IPS DF 6.9 (cell line): ENCODE results near the gene MYO1D.

ENCODE experiments used
- DNase-seq: peaks from one replicate; pipeline ENCODE4 v3.0.0-alpha.2; 2013; ENCODE audit warnings: low read depth, low spot score
- H3K27ac ChIP-seq: one replicate; pipeline ENCODE4 v1.5.1; 2013; ENCODE audit warnings: low read length, control low read depth
- H3K27me3 ChIP-seq: 2 replicates; pipeline ENCODE4 v1.6.1; 2013; ENCODE audit warnings: mild to moderate bottlenecking, low read length; ENCODE audit not compliant: control insufficient read depth, insufficient read depth
- H3K36me3 ChIP-seq: 2 replicates; pipeline ENCODE4 v1.6.1; 2013; ENCODE audit warnings: low read length; ENCODE audit not compliant: control insufficient read depth, insufficient read depth
- H3K4me1 ChIP-seq: 2 replicates; pipeline ENCODE4 v1.6.1; 2013; ENCODE audit warnings: low read length; ENCODE audit not compliant: control insufficient read depth, insufficient read depth
- H3K4me3 ChIP-seq: 2 replicates; pipeline ENCODE4 v1.5.1; 2013; ENCODE audit warnings: mild to moderate bottlenecking, low read length
- H3K9me3 ChIP-seq: 2 replicates; pipeline ENCODE4 v1.6.1; 2013; ENCODE audit warnings: low read length, inconsistent platforms; ENCODE audit not compliant: control insufficient read depth, insufficient read depth
- WGBS: extraction: QIAGEN DNeasy Blood & Tissue Kit; methylation state at CpG from one replicate; pipeline ENCODE4 v1.1.7; 2013; ENCODE audit warnings: mixed read lengths, missing lambda C conversion rate; ENCODE audit not compliant: insufficient read length, insufficient coverage; 5-methylcytosine and 5-hydroxymethylcytosine counted together

Gene MYO1D

DNA sequence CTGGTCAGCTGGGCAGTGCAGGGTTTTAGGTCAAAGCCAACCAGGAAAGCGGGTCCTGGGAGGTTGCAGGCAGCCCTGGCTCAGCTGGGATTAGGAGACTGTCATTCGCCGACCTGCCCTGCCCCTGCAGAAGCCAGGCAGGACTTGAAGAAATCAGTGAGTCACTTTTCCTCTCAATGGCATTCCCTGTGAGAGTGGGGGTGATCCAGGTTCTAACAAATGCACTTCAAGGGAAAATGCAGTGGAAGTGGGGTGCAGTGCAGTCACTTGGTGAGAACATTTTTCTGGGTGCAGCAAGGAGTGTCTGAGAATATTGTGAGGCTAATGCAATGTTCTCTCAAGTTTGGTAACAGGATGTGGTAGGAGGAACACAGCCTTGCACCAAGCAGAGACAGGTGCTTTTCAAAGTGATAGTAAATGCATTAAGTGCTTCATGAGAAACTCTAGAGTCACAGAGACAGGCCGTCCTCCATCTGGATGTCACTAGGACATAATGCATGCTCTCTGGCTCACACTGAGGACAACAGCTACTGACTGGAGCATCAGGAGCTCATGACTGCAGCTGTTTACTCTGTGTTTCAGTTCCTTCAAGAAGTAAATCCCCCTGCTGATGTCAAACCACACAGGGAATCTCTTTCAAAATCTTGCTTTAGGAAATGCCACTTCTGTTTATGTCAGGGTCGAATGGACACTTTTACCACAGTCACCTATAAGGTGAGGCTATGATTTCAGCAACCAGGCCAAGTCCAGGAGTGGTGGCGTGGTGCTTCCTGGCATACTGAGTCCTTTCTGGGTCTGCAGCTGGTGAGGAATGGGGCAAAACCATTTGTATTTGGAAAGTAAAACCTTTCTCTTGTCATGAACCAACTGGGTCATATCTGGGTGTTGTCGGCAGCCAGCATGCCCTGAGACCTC lies 373.4 kb downstream of the MYO1D start:
- H3K4me3 ChIP-seq: no peak overlapping the region
- peaks cover 3% of the 10 kb centered on the region for H3K4me1 ChIP-seq
- H3K27me3 ChIP-seq: no peaks in the 10 kb centered on the region
- no peak for DNase-seq
- H3K36me3 ChIP-seq: no peaks in the 10 kb centered on the region; the same call in 1 of the 2 replicates
- no peak overlapping the region for H3K27ac ChIP-seq
- WGBS: no CpG with 5 or more reads among the region's 7 CpGs
- no peaks in the 10 kb centered on the region for H3K9me3 ChIP-seq

DNA sequence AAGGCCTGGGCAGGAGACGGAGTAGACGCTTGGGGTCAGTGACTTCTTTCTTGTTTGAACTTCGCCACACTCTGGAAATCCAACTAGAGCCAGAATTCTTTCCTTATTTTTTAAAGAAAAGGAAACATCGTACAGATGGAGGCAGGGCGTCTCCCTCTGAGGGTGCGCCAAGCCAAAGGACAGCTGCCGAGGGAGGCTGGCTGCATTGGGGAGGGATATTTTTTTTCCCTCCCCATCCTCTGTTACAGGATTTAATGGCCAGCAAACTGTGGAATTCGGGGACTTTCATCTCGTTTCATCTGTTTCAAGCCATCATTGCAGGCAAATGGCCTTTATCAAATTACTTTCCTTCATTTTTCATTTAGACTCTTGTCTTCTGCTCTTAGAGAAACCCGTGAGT lies 374.2 kb downstream of the MYO1D start:
- WGBS: no CpG with 5 or more reads among the region's 10 CpGs
- Histone ChIP-seq H3K9me3 (no peaks in the 10 kb centered on the region), H3K27me3 (no peaks in the 10 kb centered on the region), H3K4me1 (peaks cover 3% of the 10 kb centered on the region), H3K4me3 (no peak overlapping the region), H3K27ac (no peak overlapping the region), H3K36me3 (no peaks in the 10 kb centered on the region; the same call in 1 of the 2 replicates)
- no peak for DNase-seq

DNA sequence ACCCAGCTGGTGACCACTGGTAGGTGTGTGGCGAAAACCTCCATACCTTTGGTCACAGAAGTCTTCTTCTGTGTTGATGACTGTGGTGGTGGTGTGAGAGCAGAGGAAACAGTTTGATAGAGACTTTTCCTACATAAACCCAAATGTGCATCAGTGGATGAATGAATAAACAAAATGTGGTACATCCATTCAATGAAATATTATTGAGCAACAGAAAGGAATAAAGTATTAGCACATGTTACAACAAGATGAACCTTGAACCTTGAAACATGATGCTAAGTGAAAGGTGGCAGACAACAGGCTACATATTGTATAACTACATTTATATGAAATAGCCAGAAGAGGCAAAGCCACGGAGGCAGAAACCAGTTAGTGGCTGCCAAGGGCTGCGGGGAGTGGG lies 374.9 kb downstream of the MYO1D start:
- H3K9me3 ChIP-seq: no peaks in the 10 kb centered on the region
- no CpG with 5 or more reads among the region's 3 CpGs for WGBS
- no peaks in the 10 kb centered on the region for H3K27me3 ChIP-seq
- H3K4me3 ChIP-seq: no peak overlapping the region
- peaks cover 3% of the 10 kb centered on the region for H3K4me1 ChIP-seq
- no peak for DNase-seq
- H3K27ac ChIP-seq: no peak overlapping the region
- no peaks in the 10 kb centered on the region; the same call in 1 of the 2 replicates for H3K36me3 ChIP-seq

DNA sequence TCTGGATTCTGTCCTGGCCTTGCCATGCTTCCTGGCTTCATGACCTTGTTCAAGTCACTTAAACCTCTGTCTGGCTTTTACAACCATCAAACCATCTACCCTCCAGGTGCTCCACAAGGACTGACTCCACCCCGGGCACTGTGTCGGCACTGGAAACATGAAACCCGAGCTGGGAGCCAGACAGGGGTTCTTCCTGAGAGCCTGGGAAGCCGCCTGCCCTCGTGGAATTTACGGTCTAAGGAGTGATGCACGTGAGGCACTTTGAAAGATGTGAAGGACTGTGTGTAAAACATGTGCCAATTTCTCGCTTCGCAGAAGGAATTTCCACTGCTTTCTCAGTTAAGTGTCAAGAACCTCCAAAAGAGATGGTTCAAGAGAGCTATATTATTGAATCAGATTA lies 378.5 kb downstream of the MYO1D start:
- Histone ChIP-seq H3K9me3 (no peaks in the 10 kb centered on the region), H3K27ac (no peak overlapping the region), H3K4me1 (no peaks in the 10 kb centered on the region; the same call in 1 of the 2 replicates), H3K4me3 (no peak overlapping the region), H3K36me3 (no peaks in the 10 kb centered on the region; the same call in 1 of the 2 replicates), H3K27me3 (no peaks in the 10 kb centered on the region)
- whole genome bisulfite sequencing: no CpG with 5 or more reads among the region's 9 CpGs
- DNase-seq: no peak

DNA sequence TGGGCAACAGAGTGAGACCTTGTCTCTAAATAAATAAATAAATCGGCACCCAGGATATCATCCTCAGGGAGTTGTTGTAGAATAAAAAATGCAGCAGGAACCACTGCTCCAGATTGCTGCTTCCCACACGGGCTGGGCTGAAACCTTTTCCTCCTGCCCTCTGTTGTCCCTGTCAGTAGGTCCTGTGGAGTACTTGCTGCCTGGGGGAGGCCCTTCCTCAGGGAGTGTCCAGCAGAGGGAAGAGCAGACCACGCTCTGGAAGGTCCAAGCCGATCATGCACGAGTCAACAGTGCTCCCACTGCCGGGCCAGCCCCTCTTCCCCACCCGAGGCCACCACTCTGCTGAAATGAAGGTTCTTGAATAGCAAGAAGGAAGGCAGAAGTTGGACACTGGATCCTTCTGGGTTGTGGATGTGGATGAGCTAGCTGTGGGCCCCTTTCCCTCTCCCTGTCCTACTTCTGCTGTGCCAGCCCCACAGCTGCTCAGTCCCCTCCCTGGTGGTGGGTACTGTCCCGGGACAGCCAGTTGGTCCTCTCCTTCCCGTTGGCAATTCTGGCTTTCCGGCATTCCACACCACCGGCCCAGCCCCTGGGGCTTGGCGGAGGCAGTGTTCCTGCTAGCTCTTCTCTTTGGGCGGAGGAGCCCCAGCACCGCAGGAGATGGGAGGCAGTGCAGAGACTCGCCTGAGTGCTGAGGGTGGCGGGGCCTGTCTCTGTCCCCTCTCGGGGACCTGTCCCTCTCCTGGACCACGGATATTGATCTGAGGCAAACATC lies 379.3 kb downstream of the MYO1D start:
- no peak for DNase-seq
- no peak overlapping the region for H3K27ac ChIP-seq
- H3K4me1 ChIP-seq: no peaks in the 10 kb centered on the region; the same call in 1 of the 2 replicates
- no peak overlapping the region for H3K4me3 ChIP-seq
- no peaks in the 10 kb centered on the region for H3K9me3 ChIP-seq
- H3K36me3 ChIP-seq: no peaks in the 10 kb centered on the region; the same call in 1 of the 2 replicates
- no CpG with 5 or more reads among the region's 18 CpGs for WGBS
- H3K27me3 ChIP-seq: no peaks in the 10 kb centered on the region

DNA sequence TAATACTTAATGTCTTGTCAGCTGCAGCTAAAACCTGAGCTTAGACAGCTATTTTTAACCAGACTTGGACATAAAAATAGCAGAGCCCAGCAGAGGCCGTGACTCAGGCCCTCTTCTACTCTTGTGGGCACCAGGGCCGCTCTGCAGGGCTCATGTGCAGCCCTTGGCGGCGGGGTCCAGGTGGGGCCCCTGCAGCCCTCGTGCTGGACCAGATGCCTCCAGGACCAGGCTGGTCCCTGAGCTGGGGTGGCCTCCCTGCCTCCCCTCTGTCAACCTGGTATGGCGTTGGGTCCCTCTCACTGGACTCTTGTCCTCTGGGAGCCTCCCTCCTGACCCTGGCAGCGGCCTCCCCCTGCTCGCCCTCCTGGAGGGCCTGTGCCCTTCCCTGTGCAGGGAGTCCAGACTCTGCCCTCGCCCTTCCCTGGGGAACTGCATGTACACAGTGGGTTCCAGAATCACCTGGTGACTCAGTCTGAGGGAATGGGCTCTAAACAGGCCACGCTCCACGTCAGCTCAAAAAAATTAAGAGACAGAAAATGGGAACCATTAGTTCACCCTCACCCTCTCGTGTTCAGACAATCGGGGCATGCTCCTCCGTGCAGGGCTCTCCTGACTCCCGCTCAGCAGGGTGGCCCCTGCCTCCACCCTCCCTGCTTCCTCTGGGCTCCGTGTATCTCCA lies 380.4 kb downstream of the MYO1D start:
- no CpG with 5 or more reads among the region's 16 CpGs for WGBS
- Histone ChIP-seq H3K27ac (no peak overlapping the region), H3K27me3 (no peaks in the 10 kb centered on the region), H3K9me3 (no peaks in the 10 kb centered on the region), H3K36me3 (no peaks in the 10 kb centered on the region; the same call in 1 of the 2 replicates), H3K4me1 (no peaks in the 10 kb centered on the region; the same call in 1 of the 2 replicates), H3K4me3 (no peak overlapping the region)
- DNase-seq: no peak

DNA sequence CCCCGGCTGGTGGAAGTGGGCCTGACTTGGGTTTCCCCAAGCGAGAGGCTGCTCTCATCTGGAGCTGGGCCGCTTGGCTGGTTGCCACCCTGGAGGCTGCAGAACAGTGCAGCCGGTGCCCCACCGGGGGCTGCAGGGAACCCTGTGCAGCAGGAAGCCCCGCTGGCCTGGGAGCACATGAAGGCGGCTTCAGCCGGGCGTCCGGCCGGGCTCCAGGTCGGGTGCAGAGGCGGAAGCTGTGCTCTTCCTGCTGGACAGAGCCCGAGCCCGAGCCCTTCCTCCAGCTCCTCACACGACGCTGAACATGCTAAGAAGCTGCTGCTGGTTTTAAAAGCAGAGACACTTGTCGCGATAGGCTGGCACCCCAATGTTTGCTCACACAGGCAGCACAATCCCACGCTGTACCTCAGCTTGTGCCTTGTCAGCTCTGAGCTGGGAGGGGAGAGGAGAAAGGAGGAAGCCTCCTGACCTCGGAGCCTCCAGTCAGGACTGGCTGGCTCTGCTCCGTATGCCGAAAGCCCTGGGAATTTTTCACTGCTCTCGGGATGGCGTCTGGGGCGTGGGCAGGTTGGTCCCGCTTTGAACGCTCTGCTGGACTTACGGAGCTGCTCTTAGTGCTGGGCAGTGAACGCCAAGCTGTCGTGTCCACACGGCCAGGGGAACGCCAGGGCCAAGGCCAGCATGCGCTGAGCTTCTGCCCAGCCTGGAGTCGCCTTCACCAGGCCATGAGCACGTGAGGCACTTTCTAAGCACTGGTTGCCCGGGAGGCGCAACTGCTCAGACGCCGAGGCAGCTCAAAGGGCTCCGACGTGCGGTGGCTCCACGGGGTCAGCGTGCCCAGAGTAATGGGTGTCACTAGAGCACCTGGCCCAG lies 381.3 kb downstream of the MYO1D start:
- Histone ChIP-seq H3K9me3 (no peaks in the 10 kb centered on the region), H3K4me1 (no peaks in the 10 kb centered on the region; the same call in 1 of the 2 replicates), H3K4me3 (no peak overlapping the region), H3K36me3 (no peaks in the 10 kb centered on the region; the same call in 1 of the 2 replicates), H3K27ac (no peak overlapping the region), H3K27me3 (no peaks in the 10 kb centered on the region)
- no CpG with 5 or more reads among the region's 45 CpGs for WGBS
- no peak for DNase-seq

DNA sequence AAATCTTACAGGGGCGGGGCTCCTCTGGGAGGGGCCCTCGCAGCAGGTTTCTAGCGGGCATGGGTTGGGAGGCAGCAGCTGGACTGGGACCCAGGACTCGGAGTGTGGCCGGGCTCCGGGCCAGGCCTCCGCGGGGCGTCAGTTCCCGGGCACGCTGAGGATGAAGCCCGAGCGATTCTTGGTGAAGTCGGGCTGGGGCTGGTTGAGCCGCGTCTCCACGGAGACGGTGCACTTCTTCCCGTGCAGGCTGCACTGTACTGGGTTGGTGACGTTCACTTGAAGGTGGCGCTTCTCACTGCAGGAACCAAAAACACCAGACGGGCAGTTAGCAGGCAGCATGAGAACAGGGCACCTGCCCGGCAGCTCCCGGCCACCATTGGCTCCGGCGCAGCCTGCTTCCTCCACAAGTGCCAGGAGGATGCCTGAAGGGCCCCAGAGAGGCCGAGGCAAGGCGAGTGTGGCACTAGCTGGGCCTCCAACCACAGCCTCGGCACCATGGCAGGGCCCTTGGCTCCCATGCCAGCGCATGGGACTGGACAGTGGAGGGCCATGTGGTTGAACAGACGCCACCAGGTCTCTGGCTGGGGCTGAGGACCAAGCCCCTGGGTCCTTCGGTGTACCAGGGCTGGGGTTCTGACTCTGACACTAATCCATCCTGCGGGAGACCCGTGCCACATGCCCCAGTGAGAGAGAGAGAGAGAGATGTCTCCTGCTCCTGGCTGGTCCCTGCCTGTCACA lies 382.1 kb downstream of the MYO1D start:
- Histone ChIP-seq H3K4me3 (no peak overlapping the region), H3K9me3 (no peaks in the 10 kb centered on the region), H3K27ac (no peak overlapping the region), H3K4me1 (no peaks in the 10 kb centered on the region; the same call in 1 of the 2 replicates), H3K36me3 (no peaks in the 10 kb centered on the region; the same call in 1 of the 2 replicates), H3K27me3 (no peaks in the 10 kb centered on the region)
- no peak for DNase-seq
- no CpG with 5 or more reads among the region's 34 CpGs for WGBS

DNA sequence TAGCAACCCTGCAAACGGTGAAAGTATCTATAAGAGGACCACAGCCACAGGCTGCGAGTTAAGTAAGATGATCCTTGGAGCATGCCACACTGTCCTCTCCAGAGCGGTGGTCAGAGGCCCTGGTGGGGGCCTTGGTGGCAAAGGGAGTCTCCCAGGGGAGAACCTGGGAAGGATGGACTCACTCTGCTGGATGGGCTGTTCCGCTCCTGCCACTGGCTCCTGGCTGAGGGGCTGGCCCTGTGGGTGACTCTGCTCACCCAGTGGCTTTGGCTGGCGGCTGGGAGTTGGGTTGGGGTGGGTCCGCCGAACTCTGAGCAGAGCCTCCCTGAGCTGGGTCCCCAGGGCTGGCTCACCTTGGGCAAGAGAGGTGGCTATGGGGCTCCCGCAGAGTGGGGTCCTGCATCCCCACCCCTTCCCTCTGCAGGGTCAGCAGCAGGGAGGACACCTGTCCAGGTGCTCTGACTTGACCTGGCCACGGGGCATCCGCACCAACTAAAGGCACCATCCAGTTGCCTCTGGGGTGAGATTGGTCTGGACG lies 382.9 kb downstream of the MYO1D start:
- DNase-seq: no peak
- WGBS: no CpG with 5 or more reads among the region's 11 CpGs
- Histone ChIP-seq H3K9me3 (no peaks in the 10 kb centered on the region), H3K4me1 (no peaks in the 10 kb centered on the region; the same call in 1 of the 2 replicates), H3K27me3 (no peaks in the 10 kb centered on the region), H3K27ac (no peak overlapping the region), H3K36me3 (no peaks in the 10 kb centered on the region; the same call in 1 of the 2 replicates), H3K4me3 (no peak overlapping the region)
